Measurements from ENCODE around the gene CERT1.

DNA sequence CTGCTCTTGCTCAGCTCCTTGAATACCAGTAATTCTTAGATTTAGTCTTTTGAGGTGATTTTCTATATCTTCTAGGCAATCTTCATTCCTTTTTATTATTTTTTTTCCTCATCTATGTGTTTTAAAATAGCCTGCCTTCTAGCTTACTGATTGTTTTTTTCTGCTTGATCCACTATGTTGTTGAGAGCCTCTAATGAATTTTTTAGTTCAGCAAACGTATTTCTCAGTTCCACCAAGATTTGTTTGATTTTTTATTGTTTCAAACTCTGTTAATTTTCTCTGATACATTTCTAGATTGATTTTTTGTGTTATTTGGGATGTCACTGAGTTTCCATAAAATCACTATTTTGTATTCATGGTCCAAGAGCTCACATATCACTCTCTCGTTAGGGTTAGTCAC lies 9.8 kb upstream of the CERT1 start:
- TF ChIP-seq CTCF (IDR thresholded peaks at IDR 0.05) (no peak), POLR2A (IDR thresholded peaks at IDR 0.05) (no peak)
